HG03135 (cell line): ENCODE measurements around the gene NPEPL1.
"Not testable (repeated sequence)": the region's sequence is repeated elsewhere in the genome, so short reads cannot be mapped to it uniquely, and the experiment has no call there.

Experiments
- ATAC-seq: cut with Tn5 transposase; IDR thresholded peaks from one replicate; pipeline ENCODE4 v1.9.1; 2021; ENCODE audit warnings: mild to moderate bottlenecking, moderate library complexity; ENCODE audit not compliant: unreplicated experiment

Gene NPEPL1

DNA sequence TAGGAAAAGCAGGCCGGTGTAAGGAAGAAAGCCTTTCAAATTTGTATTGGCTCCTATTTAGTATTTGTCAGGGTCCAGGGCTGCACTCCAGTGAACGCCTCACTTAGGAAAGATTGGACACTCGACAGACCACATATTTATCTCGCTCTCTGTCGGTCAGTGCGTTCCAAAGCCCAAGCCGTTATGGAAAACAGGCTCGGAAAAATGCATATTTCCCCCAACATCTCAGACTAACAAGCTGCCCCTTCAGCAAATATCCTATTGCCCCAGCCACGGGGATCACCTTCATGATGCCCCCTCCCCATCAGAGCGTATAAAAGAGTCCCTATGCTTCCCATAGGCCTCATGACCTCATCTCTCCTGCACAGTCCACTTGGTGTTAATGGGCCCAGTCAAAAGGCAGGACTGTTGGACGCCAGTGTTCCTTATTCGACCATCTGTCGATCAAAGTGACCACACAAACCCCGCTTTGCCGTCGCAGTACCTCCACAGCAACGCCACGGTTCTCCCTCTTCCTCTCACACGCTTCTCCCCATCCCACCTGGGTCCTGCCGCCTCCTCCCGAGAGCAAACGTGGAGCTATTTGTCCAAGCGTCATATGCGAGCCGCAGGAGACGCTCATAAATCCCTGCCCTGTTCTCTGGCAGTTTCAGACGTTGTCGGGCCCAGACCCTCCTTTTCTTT lies 63.3 kb downstream of the NPEPL1 start:
- ATAC-seq: no peak

GRCh38 chr20:58756450-58756775 lies 63.8 kb downstream of the NPEPL1 start:
- no peak for ATAC-seq

- ATAC-seq: not testable (repeated sequence)
Measured at GRCh38 chr20:58757647-58758046, 65.0 kb downstream of the NPEPL1 start.

DNA sequence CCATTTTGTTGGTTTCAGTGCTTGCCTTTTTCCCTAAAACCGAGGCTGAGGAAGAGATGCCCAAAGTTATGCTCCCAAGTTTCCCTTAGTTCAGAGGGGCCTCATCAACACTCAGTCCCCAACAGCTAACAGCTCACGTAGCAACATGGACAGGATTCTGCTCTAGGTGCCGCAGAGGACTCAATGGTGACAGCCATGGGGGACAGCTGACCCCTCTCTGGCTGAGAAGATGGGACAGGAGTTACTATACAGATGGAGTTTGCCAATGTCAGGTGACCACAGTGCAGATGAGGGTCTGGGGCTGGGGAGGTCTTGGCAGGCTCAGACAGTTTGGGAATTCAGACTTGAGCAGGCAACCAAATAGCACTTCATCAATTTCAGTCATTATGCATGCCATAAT lies 67.3 kb downstream of the NPEPL1 start:
- no peak for ATAC-seq

- no peak for ATAC-seq
Measured at GRCh38 chr20:58760856-58761255, 68.3 kb downstream of the NPEPL1 start.

GRCh38 chr20:58762120-58762519 lies 69.5 kb downstream of the NPEPL1 start:
- ATAC-seq: no peak

DNA sequence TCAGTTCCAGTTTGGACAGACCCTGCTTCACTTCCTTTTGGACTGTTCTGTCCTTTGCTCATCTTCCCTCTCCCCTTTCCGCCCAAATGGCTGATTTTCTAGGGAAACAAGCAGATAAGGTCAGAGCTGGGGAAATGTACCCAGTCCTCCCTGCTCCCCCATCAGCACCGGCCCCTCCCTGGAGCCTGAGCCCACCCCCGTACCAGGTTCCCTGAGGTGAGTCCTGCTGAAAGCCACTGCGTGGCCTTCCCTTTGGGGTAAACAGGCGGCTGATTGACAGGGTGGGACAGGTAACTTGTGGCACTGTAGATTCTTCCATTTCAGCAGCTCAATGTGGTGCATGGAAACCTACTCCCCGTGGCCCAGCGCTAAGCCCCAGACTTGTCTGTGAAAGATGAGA lies 70.5 kb downstream of the NPEPL1 start:
- ATAC-seq: no peak
